Neural progenitor cell (in vitro differentiated cells): Measurements from ENCODE around the gene FIBCD1. TPM values are rescaled to one million over a fixed set of nuclear protein-coding genes. Genes with fewer than 3 reads are reported as not detected.

Experiments
- DNase-seq: peaks from one replicate; pipeline ENCODE4 v3.0.0-alpha.2; 2016; ENCODE audit warnings: low spot score
- H2AFZ ChIP-seq: fragments of 200-600 bp; sonication (generic); replicated peaks from 2 replicates; pipeline ENCODE4 v1.6.1; 2016; ENCODE audit warnings: antibody characterized with exemption
- H3F3A ChIP-seq: fragments of 200-600 bp; sonication (generic); 2 replicates; pipeline ENCODE4 v1.6.1; 2016; ENCODE audit warnings: antibody characterized with exemption, low read depth
- H3K27ac ChIP-seq: fragments of 200-600 bp; sonication (generic); 2 replicates; pipeline ENCODE4 v1.5.1; 2016; ENCODE audit warnings: mild to moderate bottlenecking
- H3K27me3 ChIP-seq: fragments of 200-600 bp; sonication (generic); 2 replicates; pipeline ENCODE4 v1.6.1; 2016; ENCODE audit warnings: mild to moderate bottlenecking, moderate library complexity
- H3K36me3 ChIP-seq: fragments of 200-600 bp; sonication (generic); 2 replicates; pipeline ENCODE4 v1.5.1; 2016
- H3K4me1 ChIP-seq: fragments of 200-600 bp; sonication (generic); 2 replicates; pipeline ENCODE4 v1.6.1; 2016; ENCODE audit warnings: mixed run types
- H3K4me2 ChIP-seq: fragments of 200-600 bp; sonication (generic); 2 replicates; pipeline ENCODE4 v1.6.1; 2016
- H3K4me3 ChIP-seq: fragments of 200-600 bp; sonication (generic); 2 replicates; pipeline ENCODE4 v1.5.1; 2016
- H3K79me2 ChIP-seq: fragments of 200-600 bp; sonication (generic); 2 replicates; pipeline ENCODE4 v1.6.1; 2016; ENCODE audit warnings: low read depth
- H3K9ac ChIP-seq: fragments of 200-600 bp; sonication (generic); 2 replicates; pipeline ENCODE4 v1.6.1; 2016
- H3K9me3 ChIP-seq: fragments of 200-600 bp; sonication (generic); 2 replicates; pipeline ENCODE4 v1.5.1; 2016; ENCODE audit warnings: low read depth
- H4K20me1 ChIP-seq: fragments of 200-600 bp; sonication (generic); 2 replicates; pipeline ENCODE4 v1.6.1; 2016; ENCODE audit warnings: low read depth
- H3K27ac Mint-ChIP-seq: 3 replicates; pipeline ENCODE4 v1.8.0; 2021; ENCODE audit warnings: mixed read lengths
- H3K27me3 Mint-ChIP-seq: 2 replicates; pipeline ENCODE4 v1.8.0; 2022; ENCODE audit warnings: low read depth, mild to moderate bottlenecking, inconsistent platforms, moderate library complexity, mixed read lengths; ENCODE audit not compliant: insufficient read depth
- H3K36me3 Mint-ChIP-seq: 3 replicates; pipeline ENCODE4 v1.8.0; 2021; ENCODE audit warnings: mixed read lengths
- H3K4me1 Mint-ChIP-seq: 3 replicates; pipeline ENCODE4 v1.8.0; 2021; ENCODE audit warnings: mixed read lengths
- H3K4me3 Mint-ChIP-seq: 3 replicates; pipeline ENCODE4 v1.8.0; 2021; ENCODE audit warnings: mild to moderate bottlenecking, moderate library complexity, mixed read lengths
- H3K9me3 Mint-ChIP-seq: 3 replicates; pipeline ENCODE4 v1.8.0; 2020; ENCODE audit warnings: mixed read lengths
- EZH2 ChIP-seq: fragments of 200-600 bp; sonication (generic); IDR thresholded peaks from 2 replicates; pipeline ENCODE4 v1.6.1; 2017; ENCODE audit warnings: antibody characterized with exemption, mild to moderate bottlenecking, moderate library complexity
- EZH2phosphoT487 ChIP-seq: fragments of 200-600 bp; sonication (generic); IDR thresholded peaks from 2 replicates; pipeline ENCODE4 v1.6.1; 2017; ENCODE audit warnings: antibody characterized with exemption
- total RNA-seq: library from RNA; depleted of rRNA; stranded (reverse); fragments of >200 nt; gene quantifications from 2 replicates; pipeline ENCODE4 v1.2.3, GENCODE V29; 2015; ENCODE audit warnings: low replicate concordance
- TF ChIP-seq, protein P1 (sequence below): fragments of 200-600 bp; sonication (generic); IDR thresholded peaks from 2 replicates; pipeline ENCODE4 v1.5.1; 2017; ENCODE audit warnings: antibody characterized with exemption, mild to moderate bottlenecking

The FIBCD1 gene
- total RNA-seq, 1 donor from 2014 or later: 1.8 TPM

DNA sequence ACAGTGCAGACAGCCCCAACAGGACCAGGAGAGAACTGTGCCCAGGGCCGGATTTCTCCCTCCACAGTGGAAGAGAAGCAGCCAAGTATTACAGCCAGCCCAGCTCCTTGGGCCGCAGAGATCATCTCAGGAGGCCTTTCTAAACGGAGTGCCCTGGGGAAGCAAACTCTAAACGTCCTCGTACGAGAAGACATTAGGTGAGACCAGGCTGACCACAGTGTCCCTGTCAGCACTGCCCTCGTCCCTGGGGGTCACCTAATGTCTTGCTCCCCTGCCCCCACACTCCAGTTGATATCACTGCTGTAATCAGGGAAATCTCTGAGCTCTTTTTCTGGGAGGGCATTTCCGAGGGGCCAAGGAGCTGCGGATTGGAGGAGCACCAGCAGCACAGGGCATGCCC lies 48.9 kb downstream of the FIBCD1 start:
- TF ChIP-seq EZH2 (no peak), EZH2phosphoT487 (no peak)
- TF ChIP-seq, protein P1, sequence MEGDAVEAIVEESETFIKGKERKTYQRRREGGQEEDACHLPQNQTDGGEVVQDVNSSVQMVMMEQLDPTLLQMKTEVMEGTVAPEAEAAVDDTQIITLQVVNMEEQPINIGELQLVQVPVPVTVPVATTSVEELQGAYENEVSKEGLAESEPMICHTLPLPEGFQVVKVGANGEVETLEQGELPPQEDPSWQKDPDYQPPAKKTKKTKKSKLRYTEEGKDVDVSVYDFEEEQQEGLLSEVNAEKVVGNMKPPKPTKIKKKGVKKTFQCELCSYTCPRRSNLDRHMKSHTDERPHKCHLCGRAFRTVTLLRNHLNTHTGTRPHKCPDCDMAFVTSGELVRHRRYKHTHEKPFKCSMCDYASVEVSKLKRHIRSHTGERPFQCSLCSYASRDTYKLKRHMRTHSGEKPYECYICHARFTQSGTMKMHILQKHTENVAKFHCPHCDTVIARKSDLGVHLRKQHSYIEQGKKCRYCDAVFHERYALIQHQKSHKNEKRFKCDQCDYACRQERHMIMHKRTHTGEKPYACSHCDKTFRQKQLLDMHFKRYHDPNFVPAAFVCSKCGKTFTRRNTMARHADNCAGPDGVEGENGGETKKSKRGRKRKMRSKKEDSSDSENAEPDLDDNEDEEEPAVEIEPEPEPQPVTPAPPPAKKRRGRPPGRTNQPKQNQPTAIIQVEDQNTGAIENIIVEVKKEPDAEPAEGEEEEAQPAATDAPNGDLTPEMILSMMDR: no peak
- H4K20me1 ChIP-seq: peaks cover 68% of the 10 kb centered on the region
- DNase-seq: no peak
- no peaks in the 10 kb centered on the region for H3K36me3 ChIP-seq
- H3K36me3 Mint-ChIP-seq: peaks cover 15% of the 10 kb centered on the region
- H3K9me3 Mint-ChIP-seq: no peaks in the 10 kb centered on the region
- no peaks in the 10 kb centered on the region for H3K4me1 ChIP-seq
- no peaks in the 10 kb centered on the region for H3K9me3 ChIP-seq
- no peak overlapping the region for H3K27ac ChIP-seq
- no peak overlapping the region for H3K4me2 ChIP-seq
- H3K27ac Mint-ChIP-seq: no peak overlapping the region
- no peak overlapping the region for H3K4me3 ChIP-seq
- no peaks in the 10 kb centered on the region for H3K27me3 ChIP-seq
- H3F3A ChIP-seq: peaks cover 23% of the 10 kb centered on the region
- H2AFZ ChIP-seq: no peak overlapping the region
- H3K9ac ChIP-seq: no peak overlapping the region
- H3K27me3 Mint-ChIP-seq: peaks cover 8% of the 10 kb centered on the region
- H3K4me3 Mint-ChIP-seq: no peak overlapping the region
- H3K4me1 Mint-ChIP-seq: peaks cover 39% of the 10 kb centered on the region
- H3K79me2 ChIP-seq: no peaks in the 10 kb centered on the region

DNA sequence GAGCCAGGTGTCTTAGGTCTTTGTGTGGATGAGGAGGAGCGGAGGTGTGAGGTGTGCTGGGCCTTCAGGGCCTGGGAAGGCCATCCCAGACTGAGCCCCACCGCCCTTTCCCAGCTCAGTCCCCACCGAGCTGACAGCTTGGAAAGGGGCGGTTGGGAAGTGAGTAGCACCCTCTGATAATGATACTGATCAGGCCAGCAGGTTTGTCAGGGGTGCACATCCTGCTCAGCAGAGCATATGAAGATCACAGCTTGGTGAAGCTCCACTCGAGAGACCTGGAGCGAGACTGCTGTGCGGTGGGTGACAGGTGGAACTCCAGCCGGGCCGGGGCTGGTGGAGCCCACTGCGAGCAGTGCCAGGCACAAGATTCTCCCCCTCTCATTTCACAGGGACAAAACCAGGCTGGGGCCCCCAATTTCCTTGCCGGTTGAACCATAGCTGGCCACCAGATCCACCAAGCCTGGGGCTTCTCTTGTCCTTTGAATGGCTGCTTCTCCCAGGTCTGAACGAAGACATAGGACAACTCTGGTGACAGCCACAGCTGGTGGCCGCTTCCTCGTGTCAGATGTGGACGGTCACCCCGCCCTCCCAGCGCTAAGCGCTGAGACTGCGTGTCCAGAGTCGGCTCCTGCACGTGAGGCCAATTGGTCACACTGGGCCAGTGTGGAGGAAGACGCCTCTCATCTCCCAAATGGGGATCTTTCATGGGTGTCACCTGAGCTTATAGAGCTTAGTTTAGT lies 50.7 kb downstream of the FIBCD1 start:
- no peak for TF ChIP-seq EZH2
- TF ChIP-seq, protein P1: no peak
- no peak for TF ChIP-seq EZH2phosphoT487
- Mint-ChIP-seq H3K36me3 (peaks cover 21% of the 10 kb centered on the region), H3K27me3 (peaks cover 8% of the 10 kb centered on the region), H3K4me1 (peaks cover 28% of the 10 kb centered on the region), H3K27ac (no peak overlapping the region), H3K4me3 (no peak overlapping the region), H3K9me3 (no peaks in the 10 kb centered on the region)
- H3K27me3 ChIP-seq: no peaks in the 10 kb centered on the region
- no peak overlapping the region for H3K4me2 ChIP-seq
- H2AFZ ChIP-seq: no peak overlapping the region
- no peak for DNase-seq
- no peak overlapping the region for H3K9ac ChIP-seq
- no peaks in the 10 kb centered on the region for H3K36me3 ChIP-seq
- no peak overlapping the region for H3K27ac ChIP-seq
- H3K9me3 ChIP-seq: no peaks in the 10 kb centered on the region
- H3F3A ChIP-seq: peaks cover 19% of the 10 kb centered on the region
- no peaks in the 10 kb centered on the region for H3K79me2 ChIP-seq
- peaks cover 68% of the 10 kb centered on the region for H4K20me1 ChIP-seq
- no peaks in the 10 kb centered on the region for H3K4me1 ChIP-seq
- no peak overlapping the region for H3K4me3 ChIP-seq

DNA sequence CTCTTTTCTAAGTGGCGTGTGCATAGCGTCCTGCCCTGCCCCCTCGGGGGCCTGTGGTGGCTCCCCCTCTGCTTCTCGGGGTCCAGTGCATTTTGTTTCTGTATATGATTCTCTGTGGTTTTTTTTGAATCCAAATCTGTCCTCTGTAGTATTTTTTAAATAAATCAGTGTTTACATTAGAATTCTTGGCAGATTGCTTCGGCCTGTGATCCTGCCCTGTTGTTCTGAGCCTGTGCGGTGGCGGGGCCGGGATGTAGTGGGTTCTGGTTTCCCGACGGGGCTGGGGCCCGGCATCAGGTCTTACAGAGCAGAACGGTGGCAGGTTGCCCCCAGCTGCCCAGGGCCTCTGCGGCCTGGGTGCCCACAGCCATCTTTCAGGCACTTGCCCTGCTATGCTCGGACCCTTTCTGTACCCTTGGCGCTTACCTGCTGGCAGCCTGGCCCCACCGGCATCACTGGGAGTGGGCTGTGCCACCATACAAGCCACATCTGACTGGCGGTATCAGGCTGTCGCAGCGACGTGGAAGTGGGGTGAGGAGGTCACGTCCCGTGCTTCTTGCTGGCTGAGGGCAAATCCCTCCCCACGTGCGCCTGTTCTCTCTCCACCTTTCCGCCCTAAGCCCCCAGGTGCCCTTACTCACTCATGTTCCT lies 51.4 kb downstream of the FIBCD1 start:
- Mint-ChIP-seq H3K36me3 (peaks cover 21% of the 10 kb centered on the region), H3K27me3 (peaks cover 9% of the 10 kb centered on the region), H3K27ac (peak overlapping the region; percentile 94), H3K4me3 (no peak overlapping the region), H3K4me1 (peaks cover 21% of the 10 kb centered on the region), H3K9me3 (no peaks in the 10 kb centered on the region)
- no peak overlapping the region for H3K9ac ChIP-seq
- H4K20me1 ChIP-seq: peaks cover 67% of the 10 kb centered on the region
- H3K4me1 ChIP-seq: no peaks in the 10 kb centered on the region
- DNase-seq: no peak
- H3K4me3 ChIP-seq: no peak overlapping the region
- no peaks in the 10 kb centered on the region for H3K36me3 ChIP-seq
- H3K9me3 ChIP-seq: no peaks in the 10 kb centered on the region
- H2AFZ ChIP-seq: no peak overlapping the region
- H3K27me3 ChIP-seq: no peaks in the 10 kb centered on the region
- H3K4me2 ChIP-seq: no peak overlapping the region
- TF ChIP-seq EZH2phosphoT487 (no peak), EZH2 (no peak)
- TF ChIP-seq, protein P1: no peak
- no peak overlapping the region for H3K27ac ChIP-seq
- no peaks in the 10 kb centered on the region for H3K79me2 ChIP-seq
- peaks cover 14% of the 10 kb centered on the region for H3F3A ChIP-seq
